Uterus (tissue), 2 donors: ENCODE data around the gene GMCL2.

ENCODE experiments used
- POLR2A ChIP-seq, 2 donors: fragments of 450-650 bp; IDR thresholded peaks; one replicate each; pipeline ENCODE4 v1.6.1; 2016; ENCODE audit warnings: antibody characterized with exemption in 2 of 2, mild to moderate bottlenecking in 1 of 2, moderate library complexity in 1 of 2
- TF ChIP-seq, protein P1 (sequence below), 4 experiments: fragments of 200-600 bp in 2 of 4; fragments of 450-650 bp in 2 of 4; sonication (generic) in 2 of 4; IDR thresholded peaks; one replicate each; pipeline ENCODE4 v1.5.1; 2016 to 2019; ENCODE audit warnings: antibody characterized with exemption in 4 of 4, mild to moderate bottlenecking in 2 of 4, moderate library complexity in 1 of 4

DNA sequence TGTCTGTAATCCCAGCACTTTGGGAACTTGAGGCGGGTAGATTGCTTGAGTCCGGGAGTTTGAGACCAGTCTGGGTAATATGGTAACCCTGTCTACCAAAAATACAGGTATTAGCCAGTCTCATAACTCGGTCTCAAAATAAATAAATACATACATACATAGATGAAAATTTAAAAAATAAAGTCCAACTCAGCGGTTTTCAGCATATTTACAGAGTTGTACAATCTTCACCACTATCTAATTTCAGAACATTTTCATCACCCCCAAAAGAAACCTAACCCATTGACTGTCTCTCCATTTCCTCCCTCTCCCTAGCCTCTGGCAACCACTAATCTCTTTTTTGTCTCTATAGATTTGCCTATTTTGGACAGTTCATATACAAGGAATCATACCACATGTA, 45.6 kb downstream of the GMCL2 start:
- TF ChIP-seq, protein P1, sequence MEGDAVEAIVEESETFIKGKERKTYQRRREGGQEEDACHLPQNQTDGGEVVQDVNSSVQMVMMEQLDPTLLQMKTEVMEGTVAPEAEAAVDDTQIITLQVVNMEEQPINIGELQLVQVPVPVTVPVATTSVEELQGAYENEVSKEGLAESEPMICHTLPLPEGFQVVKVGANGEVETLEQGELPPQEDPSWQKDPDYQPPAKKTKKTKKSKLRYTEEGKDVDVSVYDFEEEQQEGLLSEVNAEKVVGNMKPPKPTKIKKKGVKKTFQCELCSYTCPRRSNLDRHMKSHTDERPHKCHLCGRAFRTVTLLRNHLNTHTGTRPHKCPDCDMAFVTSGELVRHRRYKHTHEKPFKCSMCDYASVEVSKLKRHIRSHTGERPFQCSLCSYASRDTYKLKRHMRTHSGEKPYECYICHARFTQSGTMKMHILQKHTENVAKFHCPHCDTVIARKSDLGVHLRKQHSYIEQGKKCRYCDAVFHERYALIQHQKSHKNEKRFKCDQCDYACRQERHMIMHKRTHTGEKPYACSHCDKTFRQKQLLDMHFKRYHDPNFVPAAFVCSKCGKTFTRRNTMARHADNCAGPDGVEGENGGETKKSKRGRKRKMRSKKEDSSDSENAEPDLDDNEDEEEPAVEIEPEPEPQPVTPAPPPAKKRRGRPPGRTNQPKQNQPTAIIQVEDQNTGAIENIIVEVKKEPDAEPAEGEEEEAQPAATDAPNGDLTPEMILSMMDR (IDR thresholded peaks at IDR 0.05) = no peak
- no peak for TF ChIP-seq POLR2A (IDR thresholded peaks at IDR 0.05)
